CD4-positive, alpha-beta T cell treated with Interleukin-21 for 1 hour (primary cell): ENCODE measurements around the gene AGAP3.

Experiments
- DNase-seq: peaks from one replicate; pipeline ENCODE4 v3.0.0-alpha.2; 2020

AGAP3 gene

GRCh38 chr7:151137076-151137675, 50.9 kb downstream of the AGAP3 start:
- DNase-seq: no peak

- DNase-seq: no peak
These were observed 51.5 kb downstream of the AGAP3 start for GRCh38 chr7:151137791-151138152.

GRCh38 chr7:151138153-151138851, 52.0 kb downstream of the AGAP3 start:
- no peak for DNase-seq

GRCh38 chr7:151139071-151139790, 53.0 kb downstream of the AGAP3 start:
- no peak for DNase-seq

- no peak for DNase-seq
These were observed 53.5 kb downstream of the AGAP3 start for GRCh38 chr7:151139791-151140190.

- DNase-seq: no peak
These were observed 54.6 kb downstream of the AGAP3 start for GRCh38 chr7:151140826-151141225.

- no peak for DNase-seq
These were observed 55.1 kb downstream of the AGAP3 start for GRCh38 chr7:151141311-151141854.

- DNase-seq: no peak
These were observed 55.8 kb downstream of the AGAP3 start for GRCh38 chr7:151141855-151142685.

GRCh38 chr7:151142686-151143040, 56.4 kb downstream of the AGAP3 start:
- DNase-seq: no peak

GRCh38 chr7:151143261-151144015, 57.2 kb downstream of the AGAP3 start:
- no peak for DNase-seq

GRCh38 chr7:151144387-151144786, 58.1 kb downstream of the AGAP3 start:
- DNase-seq: no peak

- DNase-seq: no peak
These were observed 60.5 kb downstream of the AGAP3 start for GRCh38 chr7:151146761-151147160.

- DNase-seq: no peak
These were observed 62.3 kb downstream of the AGAP3 start for GRCh38 chr7:151148319-151149259.

- no peak for DNase-seq
These were observed 64.1 kb downstream of the AGAP3 start for GRCh38 chr7:151150388-151150787.

- no peak for DNase-seq
These were observed 66.6 kb downstream of the AGAP3 start for GRCh38 chr7:151152643-151153513.

- DNase-seq: no peak
These were observed 71.5 kb downstream of the AGAP3 start for GRCh38 chr7:151157645-151158329.

GRCh38 chr7:151161757-151162156, 75.5 kb downstream of the AGAP3 start:
- no peak for DNase-seq

GRCh38 chr7:151166629-151167196, 80.4 kb downstream of the AGAP3 start:
- no peak for DNase-seq
